ENCODE measurements around the gene AGPAT1. TPM values are rescaled to one million over a fixed set of nuclear protein-coding genes. Genes with fewer than 3 reads are reported as not detected.

Gene AGPAT1
- total and polyA plus RNA-seq, 2 of the 13 experiments (the other 11 are each of a cell fraction or from before 2014, with no cell fraction given) = 51.3 to 139 TPM

DNA sequence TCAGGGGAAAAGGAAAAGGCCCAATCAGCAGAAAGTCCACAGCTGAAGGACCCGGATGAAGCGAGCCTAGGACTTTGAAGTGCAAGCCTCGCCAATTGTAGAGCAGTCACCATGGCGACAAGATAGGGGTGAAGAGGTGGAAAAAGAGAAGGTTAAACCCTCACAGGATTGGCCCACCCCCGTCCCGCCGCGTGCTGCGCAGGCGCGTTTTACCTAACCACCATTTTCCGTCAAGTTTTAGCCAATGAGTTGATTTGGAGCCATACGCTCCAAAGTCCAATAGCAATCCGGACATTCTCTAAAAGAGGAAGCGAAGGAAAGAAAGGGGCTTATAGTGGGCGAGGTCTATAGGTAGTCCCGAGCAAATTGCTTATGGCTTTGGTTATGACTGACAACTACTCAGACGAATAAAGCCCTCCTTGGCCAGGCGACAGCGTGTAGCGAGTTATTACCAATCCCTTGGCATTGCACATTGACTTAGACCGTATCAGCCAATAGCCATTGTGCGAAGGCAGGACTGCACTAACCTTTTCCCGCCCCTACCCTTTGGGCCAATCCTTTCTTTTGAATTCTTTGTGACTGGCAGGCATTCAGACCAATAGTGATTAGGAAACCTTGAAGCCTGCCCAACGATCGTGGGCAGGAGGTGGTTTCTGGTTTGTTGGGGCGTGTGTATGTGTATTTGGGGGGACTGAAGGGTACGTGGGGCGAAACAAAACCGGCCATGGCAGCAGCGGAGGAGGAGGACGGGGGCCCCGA lies 2.1 kb upstream of the AGPAT1 start, which contains the start of gene RNF5 (continued):
- TF ChIP-seq, protein P1, sequence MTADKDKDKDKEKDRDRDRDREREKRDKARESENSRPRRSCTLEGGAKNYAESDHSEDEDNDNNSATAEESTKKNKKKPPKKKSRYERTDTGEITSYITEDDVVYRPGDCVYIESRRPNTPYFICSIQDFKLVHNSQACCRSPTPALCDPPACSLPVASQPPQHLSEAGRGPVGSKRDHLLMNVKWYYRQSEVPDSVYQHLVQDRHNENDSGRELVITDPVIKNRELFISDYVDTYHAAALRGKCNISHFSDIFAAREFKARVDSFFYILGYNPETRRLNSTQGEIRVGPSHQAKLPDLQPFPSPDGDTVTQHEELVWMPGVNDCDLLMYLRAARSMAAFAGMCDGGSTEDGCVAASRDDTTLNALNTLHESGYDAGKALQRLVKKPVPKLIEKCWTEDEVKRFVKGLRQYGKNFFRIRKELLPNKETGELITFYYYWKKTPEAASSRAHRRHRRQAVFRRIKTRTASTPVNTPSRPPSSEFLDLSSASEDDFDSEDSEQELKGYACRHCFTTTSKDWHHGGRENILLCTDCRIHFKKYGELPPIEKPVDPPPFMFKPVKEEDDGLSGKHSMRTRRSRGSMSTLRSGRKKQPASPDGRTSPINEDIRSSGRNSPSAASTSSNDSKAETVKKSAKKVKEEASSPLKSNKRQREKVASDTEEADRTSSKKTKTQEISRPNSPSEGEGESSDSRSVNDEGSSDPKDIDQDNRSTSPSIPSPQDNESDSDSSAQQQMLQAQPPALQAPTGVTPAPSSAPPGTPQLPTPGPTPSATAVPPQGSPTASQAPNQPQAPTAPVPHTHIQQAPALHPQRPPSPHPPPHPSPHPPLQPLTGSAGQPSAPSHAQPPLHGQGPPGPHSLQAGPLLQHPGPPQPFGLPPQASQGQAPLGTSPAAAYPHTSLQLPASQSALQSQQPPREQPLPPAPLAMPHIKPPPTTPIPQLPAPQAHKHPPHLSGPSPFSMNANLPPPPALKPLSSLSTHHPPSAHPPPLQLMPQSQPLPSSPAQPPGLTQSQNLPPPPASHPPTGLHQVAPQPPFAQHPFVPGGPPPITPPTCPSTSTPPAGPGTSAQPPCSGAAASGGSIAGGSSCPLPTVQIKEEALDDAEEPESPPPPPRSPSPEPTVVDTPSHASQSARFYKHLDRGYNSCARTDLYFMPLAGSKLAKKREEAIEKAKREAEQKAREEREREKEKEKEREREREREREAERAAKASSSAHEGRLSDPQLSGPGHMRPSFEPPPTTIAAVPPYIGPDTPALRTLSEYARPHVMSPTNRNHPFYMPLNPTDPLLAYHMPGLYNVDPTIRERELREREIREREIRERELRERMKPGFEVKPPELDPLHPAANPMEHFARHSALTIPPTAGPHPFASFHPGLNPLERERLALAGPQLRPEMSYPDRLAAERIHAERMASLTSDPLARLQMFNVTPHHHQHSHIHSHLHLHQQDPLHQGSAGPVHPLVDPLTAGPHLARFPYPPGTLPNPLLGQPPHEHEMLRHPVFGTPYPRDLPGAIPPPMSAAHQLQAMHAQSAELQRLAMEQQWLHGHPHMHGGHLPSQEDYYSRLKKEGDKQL (CRISPR knock-in tag; IDR thresholded peaks at IDR 0.05; ENCODE audit: low read depth) = no peak
- TF ChIP-seq TOPORS (CRISPR knock-in tag; IDR thresholded peaks at IDR 0.05) = no peak
- 0 out of 2 replicates have a peak, but pooled peaks have one; percentile 12 for TF ChIP-seq NR2C2 (CRISPR knock-in tag; IDR thresholded peaks at IDR 0.05; ENCODE audit: borderline replicate concordance)
- 0 out of 2 replicates have a peak, but pooled peaks have one; percentile 21 for TF ChIP-seq HMG20A (CRISPR knock-in tag; IDR thresholded peaks at IDR 0.05; ENCODE audit: borderline replicate concordance)
- TF ChIP-seq YEATS4 (CRISPR knock-in tag; IDR thresholded peaks at IDR 0.05; ENCODE audit: borderline replicate concordance) = peak; percentile 59
- TF ChIP-seq, protein P2, sequence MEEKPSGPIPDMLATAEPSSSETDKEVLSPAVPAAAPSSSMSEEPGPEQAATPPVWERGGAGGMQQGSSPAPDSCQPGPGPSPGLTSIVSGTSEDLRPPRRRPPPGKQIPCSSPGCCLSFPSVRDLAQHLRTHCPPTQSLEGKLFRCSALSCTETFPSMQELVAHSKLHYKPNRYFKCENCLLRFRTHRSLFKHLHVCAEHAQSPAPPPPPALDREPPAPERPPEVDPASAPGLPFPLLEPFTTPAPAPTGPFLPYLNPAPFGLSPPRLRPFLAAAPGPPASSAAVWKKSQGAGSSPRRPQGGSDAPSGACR (CRISPR knock-in tag; IDR thresholded peaks at IDR 0.05) = no peak
- TF ChIP-seq, protein P3, sequence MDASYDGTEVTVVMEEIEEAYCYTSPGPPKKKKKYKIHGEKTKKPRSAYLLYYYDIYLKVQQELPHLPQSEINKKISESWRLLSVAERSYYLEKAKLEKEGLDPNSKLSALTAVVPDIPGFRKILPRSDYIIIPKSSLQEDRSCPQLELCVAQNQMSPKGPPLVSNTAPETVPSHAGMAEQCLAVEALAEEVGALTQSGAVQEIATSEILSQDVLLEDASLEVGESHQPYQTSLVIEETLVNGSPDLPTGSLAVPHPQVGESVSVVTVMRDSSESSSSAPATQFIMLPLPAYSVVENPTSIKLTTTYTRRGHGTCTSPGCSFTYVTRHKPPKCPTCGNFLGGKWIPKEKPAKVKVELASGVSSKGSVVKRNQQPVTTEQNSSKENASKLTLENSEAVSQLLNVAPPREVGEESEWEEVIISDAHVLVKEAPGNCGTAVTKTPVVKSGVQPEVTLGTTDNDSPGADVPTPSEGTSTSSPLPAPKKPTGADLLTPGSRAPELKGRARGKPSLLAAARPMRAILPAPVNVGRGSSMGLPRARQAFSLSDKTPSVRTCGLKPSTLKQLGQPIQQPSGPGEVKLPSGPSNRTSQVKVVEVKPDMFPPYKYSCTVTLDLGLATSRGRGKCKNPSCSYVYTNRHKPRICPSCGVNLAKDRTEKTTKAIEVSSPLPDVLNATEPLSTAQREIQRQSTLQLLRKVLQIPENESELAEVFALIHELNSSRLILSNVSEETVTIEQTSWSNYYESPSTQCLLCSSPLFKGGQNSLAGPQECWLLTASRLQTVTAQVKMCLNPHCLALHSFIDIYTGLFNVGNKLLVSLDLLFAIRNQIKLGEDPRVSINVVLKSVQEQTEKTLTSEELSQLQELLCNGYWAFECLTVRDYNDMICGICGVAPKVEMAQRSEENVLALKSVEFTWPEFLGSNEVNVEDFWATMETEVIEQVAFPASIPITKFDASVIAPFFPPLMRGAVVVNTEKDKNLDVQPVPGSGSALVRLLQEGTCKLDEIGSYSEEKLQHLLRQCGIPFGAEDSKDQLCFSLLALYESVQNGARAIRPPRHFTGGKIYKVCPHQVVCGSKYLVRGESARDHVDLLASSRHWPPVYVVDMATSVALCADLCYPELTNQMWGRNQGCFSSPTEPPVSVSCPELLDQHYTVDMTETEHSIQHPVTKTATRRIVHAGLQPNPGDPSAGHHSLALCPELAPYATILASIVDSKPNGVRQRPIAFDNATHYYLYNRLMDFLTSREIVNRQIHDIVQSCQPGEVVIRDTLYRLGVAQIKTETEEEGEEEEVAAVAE (CRISPR knock-in tag; IDR thresholded peaks at IDR 0.05; ENCODE audit: borderline replicate concordance) = peak; percentile 35
- TF ChIP-seq, protein P4, sequence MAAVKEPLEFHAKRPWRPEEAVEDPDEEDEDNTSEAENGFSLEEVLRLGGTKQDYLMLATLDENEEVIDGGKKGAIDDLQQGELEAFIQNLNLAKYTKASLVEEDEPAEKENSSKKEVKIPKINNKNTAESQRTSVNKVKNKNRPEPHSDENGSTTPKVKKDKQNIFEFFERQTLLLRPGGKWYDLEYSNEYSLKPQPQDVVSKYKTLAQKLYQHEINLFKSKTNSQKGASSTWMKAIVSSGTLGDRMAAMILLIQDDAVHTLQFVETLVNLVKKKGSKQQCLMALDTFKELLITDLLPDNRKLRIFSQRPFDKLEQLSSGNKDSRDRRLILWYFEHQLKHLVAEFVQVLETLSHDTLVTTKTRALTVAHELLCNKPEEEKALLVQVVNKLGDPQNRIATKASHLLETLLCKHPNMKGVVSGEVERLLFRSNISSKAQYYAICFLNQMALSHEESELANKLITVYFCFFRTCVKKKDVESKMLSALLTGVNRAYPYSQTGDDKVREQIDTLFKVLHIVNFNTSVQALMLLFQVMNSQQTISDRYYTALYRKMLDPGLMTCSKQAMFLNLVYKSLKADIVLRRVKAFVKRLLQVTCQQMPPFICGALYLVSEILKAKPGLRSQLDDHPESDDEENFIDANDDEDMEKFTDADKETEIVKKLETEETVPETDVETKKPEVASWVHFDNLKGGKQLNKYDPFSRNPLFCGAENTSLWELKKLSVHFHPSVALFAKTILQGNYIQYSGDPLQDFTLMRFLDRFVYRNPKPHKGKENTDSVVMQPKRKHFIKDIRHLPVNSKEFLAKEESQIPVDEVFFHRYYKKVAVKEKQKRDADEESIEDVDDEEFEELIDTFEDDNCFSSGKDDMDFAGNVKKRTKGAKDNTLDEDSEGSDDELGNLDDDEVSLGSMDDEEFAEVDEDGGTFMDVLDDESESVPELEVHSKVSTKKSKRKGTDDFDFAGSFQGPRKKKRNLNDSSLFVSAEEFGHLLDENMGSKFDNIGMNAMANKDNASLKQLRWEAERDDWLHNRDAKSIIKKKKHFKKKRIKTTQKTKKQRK (IDR thresholded peaks at IDR 0.05; ENCODE audit: low read length) = peak; percentile 98
- TF ChIP-seq KDM4B (CRISPR knock-in tag; IDR thresholded peaks at IDR 0.05) = 0 out of 2 replicates have a peak, but pooled peaks have one; percentile 20
- no peak for TF ChIP-seq ZNF121 (CRISPR knock-in tag; IDR thresholded peaks at IDR 0.05)
- TF ChIP-seq FOXA3 (CRISPR knock-in tag; IDR thresholded peaks at IDR 0.05) = peak; percentile 50; the same call in 1 of the 2 replicates
- peak; percentile 8 for TF ChIP-seq TBL1XR1 (IDR thresholded peaks at IDR 0.05; ENCODE audit: borderline replicate concordance, low read length, partially characterized antibody)
- peak; percentile 12 for TF ChIP-seq ZMYM4 (CRISPR knock-in tag; IDR thresholded peaks at IDR 0.05)
- TF ChIP-seq ZNF563 (CRISPR knock-in tag; IDR thresholded peaks at IDR 0.05) = no peak; the same call in 1 of the 2 replicates
